Activated CD8-positive, alpha-beta memory T cell treated with anti-CD3 and anti-CD28 coated beads, Interleukin-2, amount 10 ng/mL, durations not matched to agents 7 days and 5 days (primary cell): Measurements from ENCODE around the gene TUBA3E. TPM values are rescaled to one million over a fixed set of nuclear protein-coding genes. Genes with fewer than 3 reads are reported as not detected.
"Not testable (repeated sequence)": the region's sequence is repeated elsewhere in the genome, so short reads cannot be mapped to it uniquely, and the experiment has no call there.

Experiments used
- ATAC-seq: fragments of 150-1000 bp; cut with Tn5 transposase; one replicate; pipeline ENCODE4 v1.10.0; 2021; ENCODE audit warnings: moderate library complexity
- CTCF ChIA-PET: fragments of 350-600 bp; sonication (Branson Sonifier 250); formaldehyde crosslinking; loops from one replicate; lab custom pipeline; 2021; ENCODE audit warnings: antibody characterized with exemption; lab: Charles Lee
- DNase-seq: peaks from one replicate; pipeline ENCODE4 v3.0.0-alpha.2; 2020
- H3K27ac Mint-ChIP-seq: one replicate; pipeline ENCODE4 v1.8.0; 2021; ENCODE audit warnings: mild to moderate bottlenecking, mixed read lengths
- H3K27me3 Mint-ChIP-seq: one replicate; pipeline ENCODE4 v1.8.0; 2021; ENCODE audit warnings: mixed read lengths
- H3K36me3 Mint-ChIP-seq: one replicate; pipeline ENCODE4 v1.8.0; 2021; ENCODE audit warnings: mild to moderate bottlenecking, mixed read lengths
- H3K4me1 Mint-ChIP-seq: one replicate; pipeline ENCODE4 v1.8.0; 2021; ENCODE audit warnings: mixed read lengths
- H3K4me3 Mint-ChIP-seq: one replicate; pipeline ENCODE4 v1.8.0; 2021; ENCODE audit warnings: mild to moderate bottlenecking, moderate library complexity, mixed read lengths
- H3K9me3 Mint-ChIP-seq: one replicate; pipeline ENCODE4 v1.8.0; 2022; ENCODE audit warnings: low read depth, mixed read lengths
- total RNA-seq, 2 experiments: library from RNA; stranded (reverse); gene quantifications; one replicate each; pipeline ENCODE4 v1.2.3, GENCODE V29; 2021

The TUBA3E gene
- total RNA-seq, 2 experiments from 2014 or later: not detected

- ATAC-seq (no peak), DNase-seq (peak; percentile 29)
- Mint-ChIP-seq H3K36me3 (peaks cover 4% of the 10 kb centered on the region), H3K4me1 (peaks cover 18% of the 10 kb centered on the region), H3K4me3 (no peak overlapping the region), H3K9me3 (no peaks in the 10 kb centered on the region), H3K27me3 (no peaks in the 10 kb centered on the region), H3K27ac (peak overlapping the region; percentile 11)
- CTCF ChIA-PET: no interaction called here
Measured at GRCh38 chr2:130186391-130186790, 11.8 kb downstream of the TUBA3E start.

GRCh38 chr2:130185896-130186295 lies 12.3 kb downstream of the TUBA3E start:
- peaks cover 1% of the 10 kb centered on the region for H3K36me3 Mint-ChIP-seq
- H3K27me3 Mint-ChIP-seq: no peaks in the 10 kb centered on the region
- H3K27ac Mint-ChIP-seq: no peak overlapping the region
- DNase-seq (no peak), ATAC-seq (no peak)
- H3K4me1 Mint-ChIP-seq: peaks cover 15% of the 10 kb centered on the region
- no peaks in the 10 kb centered on the region for H3K9me3 Mint-ChIP-seq
- CTCF ChIA-PET: no interaction called here
- H3K4me3 Mint-ChIP-seq: no peak overlapping the region

GRCh38 chr2:130185436-130185835 lies 12.8 kb downstream of the TUBA3E start:
- H3K36me3 Mint-ChIP-seq: peaks cover 3% of the 10 kb centered on the region
- no peak for ATAC-seq
- CTCF ChIA-PET: no interaction called here
- no peaks in the 10 kb centered on the region for H3K27me3 Mint-ChIP-seq
- no peak for DNase-seq
- H3K9me3 Mint-ChIP-seq: no peaks in the 10 kb centered on the region
- H3K4me3 Mint-ChIP-seq: no peak overlapping the region
- peaks cover 17% of the 10 kb centered on the region for H3K4me1 Mint-ChIP-seq
- no peak overlapping the region for H3K27ac Mint-ChIP-seq

- no peaks in the 10 kb centered on the region for H3K9me3 Mint-ChIP-seq
- DNase-seq (no peak), ATAC-seq (no peak)
- peak overlapping the region; percentile 83 for H3K27ac Mint-ChIP-seq
- no peaks in the 10 kb centered on the region for H3K27me3 Mint-ChIP-seq
- peaks cover 25% of the 10 kb centered on the region for H3K4me1 Mint-ChIP-seq
- H3K36me3 Mint-ChIP-seq: peaks cover 3% of the 10 kb centered on the region
- H3K4me3 Mint-ChIP-seq: peak overlapping the region; percentile 82
- CTCF ChIA-PET: no interaction called here
Measured at GRCh38 chr2:130183512-130184373, 14.5 kb downstream of the TUBA3E start.

GRCh38 chr2:130182826-130183511 lies 15.3 kb downstream of the TUBA3E start:
- H3K36me3 Mint-ChIP-seq, ATAC-seq, H3K27me3 Mint-ChIP-seq, H3K9me3 Mint-ChIP-seq, DNase-seq: not testable (repeated sequence)
- peak overlapping the region; percentile 83 for H3K27ac Mint-ChIP-seq
- H3K4me1 Mint-ChIP-seq: peaks cover 29% of the 10 kb centered on the region
- peak overlapping the region; percentile 82 for H3K4me3 Mint-ChIP-seq
- CTCF ChIA-PET: interaction anchor here (0.7 to 1.9 kb wide), 2 partner anchors 12 to 148 kb away, joined by 3 to 5 read pairs; no protein-coding TSS in a partner anchor

GRCh38 chr2:130181880-130182682 lies 16.2 kb downstream of the TUBA3E start, which contains the start of gene MZT2B:
Gene MZT2B, plus strand, starts transcription at chr2:130182262. Its CDS starts 21 bp downstream, at chr2:130182283.
- H3K4me1 Mint-ChIP-seq: peaks cover 33% of the 10 kb centered on the region
- peak; percentile 88 for ATAC-seq
- H3K27me3 Mint-ChIP-seq, H3K36me3 Mint-ChIP-seq, H3K9me3 Mint-ChIP-seq: not testable (repeated sequence)
- H3K4me3 Mint-ChIP-seq: peak within 1 kb of the TSS; percentile 94
- peak within 1 kb of the TSS; percentile 92 for H3K27ac Mint-ChIP-seq
- DNase-seq: peak; percentile 94
- CTCF ChIA-PET: interaction anchor here (0.6 to 1.9 kb wide), 9 partner anchors 11 to 1311 kb away, joined by 3 to 14 read pairs (median 4); partner anchors contain the start of gene IMP4

- Mint-ChIP-seq H3K4me3 (peak within 1 kb of the TSS; percentile 94), H3K4me1 (peaks cover 37% of the 10 kb centered on the region), H3K9me3 (no peaks in the 10 kb centered on the region), H3K27ac (peak within 1 kb of the TSS; percentile 92), H3K36me3 (peaks cover 4% of the 10 kb centered on the region), H3K27me3 (no peaks in the 10 kb centered on the region)
- DNase-seq (peak; percentile 98), ATAC-seq (peak; percentile 78)
- CTCF ChIA-PET: interaction anchor here (0.6 to 1.9 kb wide), 10 partner anchors 11 to 1312 kb away, joined by 3 to 14 read pairs (median 4); partner anchors contain the start of gene IMP4
Measured at GRCh38 chr2:130181325-130181879, 16.8 kb downstream of the TUBA3E start, which contains the start of gene SMPD4. Gene SMPD4, minus strand, starts transcription at chr2:130181602. Its CDS starts 5,010 bp downstream, at chr2:130176592.

GRCh38 chr2:130180404-130181324 lies 17.6 kb downstream of the TUBA3E start:
- not testable (repeated sequence) for H3K9me3 Mint-ChIP-seq, DNase-seq, H3K27me3 Mint-ChIP-seq, H3K36me3 Mint-ChIP-seq, ATAC-seq
- CTCF ChIA-PET: interaction anchor here (0.7 to 1.9 kb wide), 9 partner anchors 10 to 1312 kb away, joined by 3 to 14 read pairs (median 5); partner anchors contain the start of gene IMP4
- peak overlapping the region; percentile 94 for H3K4me3 Mint-ChIP-seq
- peak overlapping the region; percentile 92 for H3K27ac Mint-ChIP-seq
- peaks cover 38% of the 10 kb centered on the region for H3K4me1 Mint-ChIP-seq

- CTCF ChIA-PET, H3K27ac Mint-ChIP-seq, DNase-seq, H3K9me3 Mint-ChIP-seq, H3K27me3 Mint-ChIP-seq, H3K4me3 Mint-ChIP-seq: not testable (repeated sequence)
- Mint-ChIP-seq H3K36me3 (peaks cover 26% of the 10 kb centered on the region), H3K4me1 (peaks cover 42% of the 10 kb centered on the region)
- ATAC-seq: peak; percentile 69
Measured at GRCh38 chr2:130174866-130175265, 23.4 kb downstream of the TUBA3E start.

- Mint-ChIP-seq H3K36me3 (peaks cover 42% of the 10 kb centered on the region), H3K27me3 (no peaks in the 10 kb centered on the region), H3K4me1 (peaks cover 41% of the 10 kb centered on the region), H3K4me3 (no peak overlapping the region), H3K9me3 (no peaks in the 10 kb centered on the region), H3K27ac (peak overlapping the region; percentile 72)
- CTCF ChIA-PET: interaction anchor here (0.8 to 1.6 kb wide), 4 partner anchors 11 to 163 kb away, joined by 3 to 7 read pairs (median 4); partner anchors contain the start of gene SMPD4
- ATAC-seq: no peak
- DNase-seq: no peak
Measured at GRCh38 chr2:130169896-130170295, 28.3 kb downstream of the TUBA3E start.

GRCh38 chr2:130169163-130169562 lies 29.1 kb downstream of the TUBA3E start:
- not testable (repeated sequence) for H3K27me3 Mint-ChIP-seq

More at GRCh38 chr2:130169163-130169562, 29.1 kb downstream of the TUBA3E start:
- Mint-ChIP-seq H3K27ac (peak overlapping the region; percentile 72), H3K36me3 (peaks cover 47% of the 10 kb centered on the region), H3K4me3 (peak overlapping the region; percentile 30), H3K4me1 (peaks cover 36% of the 10 kb centered on the region)
- CTCF ChIA-PET: interaction anchor here (1.1 kb wide), 1 partner anchor 12 kb away, joined by 3 read pairs; the partner anchor contains the start of gene SMPD4
- H3K9me3 Mint-ChIP-seq, DNase-seq: not testable (repeated sequence)
- ATAC-seq: peak; percentile 95
